Hepatocyte (in vitro differentiated cells): ENCODE measurements around the gene LINC01488.

ENCODE experiments used
- CTCF ChIP-seq: fragments of 200-600 bp; sonication (generic); IDR thresholded peaks from 2 replicates; pipeline ENCODE4 v1.5.1; 2016; ENCODE audit warnings: antibody characterized with exemption, mild to moderate bottlenecking; ENCODE audit not compliant: poor library complexity
- EZH2 ChIP-seq: fragments of 200-600 bp; sonication (generic); IDR thresholded peaks from 2 replicates; pipeline ENCODE4 v1.6.1; 2016; ENCODE audit warnings: antibody characterized with exemption, mild to moderate bottlenecking, borderline replicate concordance

- TF ChIP-seq CTCF (no peak), EZH2 (no peak)
Observed at GRCh38 chr11:69446108-69446507, 35.4 kb upstream of the LINC01488 start.
